RKO (cell line): ENCODE data around the gene LTBP3.

Source experiments
- DNase-seq: peaks from one replicate; pipeline ENCODE4 v3.0.0-alpha.2; 2016; ENCODE audit warnings: low spot score

LTBP3 gene

GRCh38 chr11:65585396-65586246, 27.5 kb upstream of the LTBP3 start:
- DNase-seq: no peak

DNA sequence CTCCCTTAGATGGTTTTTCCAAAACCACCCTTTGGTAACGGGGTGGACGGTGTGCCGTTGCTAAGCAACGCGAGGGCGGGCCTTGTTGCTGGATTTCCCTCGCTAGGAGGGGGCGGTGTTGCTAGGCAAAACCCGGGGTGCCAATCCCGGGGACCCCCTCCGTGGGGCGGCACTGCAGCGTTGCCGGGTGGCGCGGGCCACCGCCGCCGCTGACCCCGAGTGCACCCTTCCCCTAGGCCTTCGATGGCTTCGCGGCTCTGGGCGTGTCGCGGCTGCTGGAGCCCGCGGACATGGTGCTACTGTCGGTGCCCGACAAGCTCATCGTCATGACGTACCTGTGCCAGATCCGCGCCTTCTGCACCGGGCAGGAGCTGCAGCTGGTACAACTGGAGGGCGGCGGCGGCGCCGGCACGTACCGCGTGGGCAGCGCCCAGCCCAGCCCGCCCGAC, 26.6 kb upstream of the LTBP3 start:
- DNase-seq: no peak

DNA sequence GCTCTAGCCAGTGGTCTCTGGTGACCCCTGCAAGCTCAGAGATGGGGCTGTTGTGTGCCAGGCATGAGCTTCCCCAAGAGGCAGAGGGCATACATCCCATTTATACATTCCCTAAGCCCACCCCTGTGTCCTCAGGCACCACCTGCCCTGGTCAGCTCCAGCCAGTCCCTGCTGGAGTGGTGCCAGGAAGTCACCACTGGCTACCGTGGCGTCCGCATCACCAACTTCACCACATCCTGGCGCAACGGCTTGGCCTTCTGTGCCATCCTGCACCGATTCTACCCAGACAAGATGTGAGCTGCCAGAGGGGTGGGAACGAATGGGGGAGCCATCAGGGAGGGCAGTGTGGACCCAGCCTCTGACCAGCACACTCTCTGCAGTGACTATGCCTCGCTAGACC, 25.9 kb upstream of the LTBP3 start:
- no peak for DNase-seq

GRCh38 chr11:65583589-65583988, 25.4 kb upstream of the LTBP3 start:
- DNase-seq: no peak

DNA sequence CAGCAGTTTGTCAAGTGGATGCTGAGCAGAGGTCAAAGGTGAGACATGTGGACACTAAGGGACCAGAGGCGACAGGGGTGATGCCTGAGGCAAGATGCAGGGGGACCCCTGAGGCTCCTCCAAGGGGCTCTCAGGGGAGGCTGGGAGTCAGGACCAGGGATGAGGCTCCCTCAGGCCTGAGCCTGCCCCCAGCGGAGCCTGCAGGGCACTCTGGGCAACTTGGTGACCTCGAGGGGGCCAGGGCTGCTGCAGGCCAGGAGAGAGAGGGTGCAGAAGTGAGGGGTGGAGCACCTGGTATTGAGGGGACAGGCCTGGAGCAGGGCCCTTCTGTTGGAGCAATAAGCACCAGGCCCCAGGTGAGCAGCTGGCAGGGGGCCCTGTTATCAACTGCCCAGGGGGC, 23.8 kb upstream of the LTBP3 start:
- DNase-seq: no peak

- no peak for DNase-seq
Measured at GRCh38 chr11:65580756-65581155, 22.6 kb upstream of the LTBP3 start.

DNA sequence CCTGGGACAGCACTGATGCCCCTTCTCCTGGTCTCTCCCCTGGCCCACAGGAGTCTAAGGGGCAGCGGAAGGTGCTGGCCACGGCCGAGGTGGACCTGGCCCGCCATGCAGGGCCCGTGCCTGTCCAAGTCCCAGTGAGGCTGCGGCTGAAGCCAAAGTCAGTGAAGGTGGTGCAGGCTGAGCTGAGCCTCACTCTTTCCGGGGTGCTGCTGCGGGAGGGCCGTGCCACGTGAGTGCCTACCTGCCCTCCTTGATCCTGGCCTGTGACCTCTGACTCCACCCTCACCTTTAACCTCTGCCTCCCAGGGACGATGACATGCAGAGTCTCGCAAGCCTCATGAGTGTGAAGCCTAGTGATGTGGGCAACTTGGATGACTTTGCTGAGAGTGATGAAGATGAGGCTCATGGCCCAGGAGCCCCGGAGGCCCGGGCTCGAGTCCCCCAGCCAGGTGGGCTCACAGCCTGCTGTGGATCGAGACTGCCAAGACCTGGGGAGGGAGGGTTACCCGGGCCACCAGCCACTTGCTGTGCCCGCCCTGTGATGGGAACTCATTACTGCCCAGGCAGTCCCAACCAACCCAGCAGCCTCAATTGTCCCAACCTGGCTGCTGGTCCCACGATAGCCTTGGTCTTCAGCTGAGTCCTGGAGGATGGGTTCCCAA, 22.0 kb upstream of the LTBP3 start:
- no peak for DNase-seq

GRCh38 chr11:65579291-65579690, 21.1 kb upstream of the LTBP3 start:
- no peak for DNase-seq

DNA sequence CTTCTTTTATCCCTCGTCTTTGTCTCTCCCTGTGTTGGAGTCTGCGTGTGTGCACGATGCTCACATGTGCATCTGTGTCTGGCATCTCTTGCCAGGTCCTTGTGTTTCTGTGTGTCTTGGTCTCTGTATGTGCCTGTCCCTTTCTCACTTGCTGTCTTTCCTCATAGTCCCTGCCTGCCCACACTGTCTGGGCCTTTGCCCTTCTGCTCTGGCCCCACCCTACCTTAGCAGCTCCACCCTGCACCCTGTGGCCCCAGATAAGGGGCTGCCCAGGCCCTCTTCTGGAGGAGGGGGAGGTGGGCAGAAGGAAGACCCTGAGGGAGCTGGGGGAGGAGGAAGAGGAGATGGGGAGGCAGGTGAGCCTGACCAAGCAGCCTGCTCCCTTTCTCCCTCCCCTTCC, 20.5 kb upstream of the LTBP3 start:
- no peak for DNase-seq

GRCh38 chr11:65578134-65578533, 20.0 kb upstream of the LTBP3 start:
- DNase-seq: no peak

DNA sequence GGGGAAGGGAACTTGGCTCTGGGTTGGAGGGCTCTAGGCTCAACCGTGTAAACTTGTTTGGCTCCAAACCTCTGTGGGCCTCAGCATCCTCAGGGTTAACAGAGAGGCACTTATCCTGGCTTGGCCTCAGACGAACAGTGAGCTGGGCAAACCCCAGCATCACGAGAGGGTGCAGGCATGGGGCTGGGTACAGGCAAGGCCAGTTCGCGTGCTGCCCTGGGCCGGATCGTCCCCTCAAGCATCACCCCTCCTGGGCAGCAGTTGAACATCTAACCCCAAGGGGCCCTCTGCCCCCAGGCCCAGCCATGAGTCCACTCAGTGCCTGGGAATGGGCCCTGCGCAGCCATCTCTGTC, 19.6 kb upstream of the LTBP3 start:
- no peak for DNase-seq

DNA sequence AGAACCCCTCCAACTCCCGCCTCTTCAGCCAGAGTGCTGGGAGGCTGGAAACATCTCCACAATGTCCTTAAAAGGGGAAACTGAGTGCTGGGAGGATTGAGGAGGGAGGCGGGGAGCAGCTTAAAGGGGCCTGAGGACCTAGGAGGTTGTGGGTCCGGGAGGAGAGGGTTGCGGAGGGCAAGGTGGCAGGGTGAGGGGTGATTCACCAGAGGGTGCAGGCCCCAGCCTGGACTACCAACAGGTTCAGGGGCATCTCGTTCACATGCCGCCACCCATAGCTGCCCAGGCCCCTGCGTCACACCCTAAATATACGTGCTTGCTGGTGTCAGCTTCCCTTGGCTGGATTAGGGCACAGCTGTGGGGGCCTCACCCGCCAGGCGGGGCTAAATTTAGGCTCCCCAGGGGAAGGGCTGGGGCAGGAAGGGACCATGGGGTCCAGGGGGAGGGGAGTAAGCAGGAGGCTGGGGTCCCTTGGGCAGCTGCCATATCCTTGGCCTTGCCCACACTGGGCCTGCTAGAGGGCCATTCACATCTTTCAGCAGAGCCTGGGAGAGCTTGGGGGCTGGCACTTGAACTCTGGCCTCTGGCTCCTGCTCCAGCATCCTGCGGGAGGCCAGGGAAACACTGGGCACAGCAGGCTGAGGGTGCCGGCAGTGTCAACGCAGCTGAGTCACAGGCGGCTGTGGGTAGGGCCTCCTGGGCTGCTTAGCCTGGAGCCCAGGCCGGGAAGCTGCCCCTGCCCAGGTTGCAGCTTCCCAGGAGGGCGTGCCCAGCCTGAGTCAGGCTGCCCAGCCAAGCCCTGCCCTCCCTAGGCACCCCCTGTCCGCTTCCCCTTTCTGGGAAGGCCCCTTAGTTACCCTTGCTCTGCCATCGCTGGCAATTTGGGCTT, 19.0 kb upstream of the LTBP3 start:
- DNase-seq: peak; percentile 83

DNA sequence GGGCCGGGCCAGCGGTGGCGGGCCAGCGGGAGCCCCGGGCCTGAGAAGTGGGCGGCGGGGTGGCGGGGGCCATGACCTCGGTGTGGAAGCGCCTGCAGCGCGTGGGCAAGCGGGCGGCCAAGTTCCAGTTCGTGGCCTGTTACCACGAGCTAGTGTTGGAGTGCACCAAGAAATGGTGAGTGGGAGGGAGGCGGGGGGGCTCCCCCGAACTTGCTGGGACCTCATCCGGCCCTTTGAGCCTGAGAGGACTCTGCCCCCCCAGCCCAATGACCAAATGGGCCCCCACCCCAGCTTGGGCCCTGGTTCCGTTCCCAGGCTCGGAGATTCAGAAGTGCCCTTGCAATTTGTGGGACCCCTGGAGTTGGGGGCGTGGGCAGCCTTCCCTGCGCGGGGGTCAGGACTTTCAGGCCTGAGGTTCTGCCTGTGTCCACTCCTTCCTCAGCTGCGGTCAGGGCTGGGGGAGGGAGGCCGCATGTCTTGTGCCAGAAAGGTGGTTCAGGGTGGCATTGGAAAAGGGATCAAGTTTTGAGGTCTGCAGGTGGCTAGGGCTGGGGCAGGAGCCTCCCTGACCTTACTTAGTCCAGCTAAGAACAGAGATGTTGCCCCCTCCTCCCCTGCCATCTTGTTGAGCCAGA, 18.2 kb upstream of the LTBP3 start:
- no peak for DNase-seq

- DNase-seq: peak; percentile 85
Measured at GRCh38 chr11:65575568-65576231, 17.5 kb upstream of the LTBP3 start, which contains the start of gene EHBP1L1. EHBP1L1 (plus strand) TSS chr11:65576053; CDS start chr11:65576303, 250 bp downstream.

DNA sequence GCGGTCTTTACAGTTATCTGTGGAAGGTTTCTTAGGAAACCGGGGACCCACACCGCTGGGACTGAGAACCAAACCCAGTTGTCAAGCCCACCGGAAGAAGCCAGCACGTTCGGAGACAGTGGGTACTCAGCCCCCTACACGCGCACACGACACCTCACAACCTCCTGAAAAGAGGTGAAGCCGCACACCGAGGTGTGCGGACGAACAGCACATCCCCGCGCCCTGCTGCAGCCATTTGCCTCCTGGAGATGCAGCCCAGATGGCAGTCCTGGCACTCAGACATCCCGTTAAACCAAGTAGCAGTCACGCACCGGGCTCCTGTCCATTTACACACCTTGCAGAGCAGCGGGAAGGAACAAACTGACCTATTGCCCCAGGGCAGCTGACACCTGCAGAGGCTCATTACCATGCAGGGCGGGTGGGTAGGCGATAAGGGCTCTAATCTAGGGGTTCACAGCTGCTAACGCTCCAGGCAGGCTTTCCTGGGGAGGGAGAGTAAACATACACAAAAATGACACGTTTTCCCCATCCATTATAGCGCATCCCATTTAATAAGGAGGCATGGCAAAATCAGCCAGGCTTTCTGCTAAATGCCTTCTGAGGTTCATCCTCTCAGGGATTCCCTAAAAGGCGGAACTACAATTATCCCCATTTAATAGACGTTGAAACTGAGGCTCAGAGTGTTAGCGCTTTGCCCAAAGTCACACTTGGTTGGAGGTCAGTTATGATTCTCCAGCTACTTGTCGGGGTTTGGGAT, 16.8 kb upstream of the LTBP3 start:
- DNase-seq: peak; percentile 55

DNA sequence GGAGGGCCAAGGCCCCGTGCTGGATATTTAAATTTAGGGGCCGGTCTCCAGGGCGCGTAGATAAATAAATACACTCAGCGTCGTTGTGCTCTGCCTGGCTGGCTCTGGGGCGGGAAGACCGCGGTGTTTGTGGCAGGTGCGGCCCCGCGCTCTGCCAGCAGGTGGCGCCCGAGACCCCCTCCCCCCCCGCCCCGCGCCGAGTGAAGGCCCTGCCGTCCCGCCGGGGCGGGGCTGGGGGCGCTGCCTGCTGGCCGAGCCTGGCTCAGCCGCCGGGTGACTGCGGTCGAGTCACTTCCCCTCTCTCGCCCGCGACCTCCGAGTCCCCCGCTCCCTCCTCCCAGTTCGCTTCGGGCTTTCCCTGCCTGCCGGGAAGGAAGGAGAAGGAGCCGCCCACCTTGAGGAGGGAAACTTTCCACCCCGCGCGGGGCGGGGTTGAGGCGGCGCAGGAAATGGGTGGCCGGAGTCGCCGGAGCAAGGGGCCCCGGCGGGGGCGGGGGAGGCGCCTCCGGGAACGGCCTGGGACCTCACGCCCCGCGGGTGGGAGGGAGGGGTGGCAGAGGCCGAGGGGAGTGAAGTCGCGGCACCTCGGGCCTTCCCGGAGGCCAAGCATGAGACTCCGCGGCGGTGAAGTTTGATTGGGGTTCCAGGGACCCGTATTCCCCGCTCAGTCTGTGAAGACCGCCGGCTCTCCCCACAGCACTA, 16.1 kb upstream of the LTBP3 start:
- peak; percentile 96 for DNase-seq

DNA sequence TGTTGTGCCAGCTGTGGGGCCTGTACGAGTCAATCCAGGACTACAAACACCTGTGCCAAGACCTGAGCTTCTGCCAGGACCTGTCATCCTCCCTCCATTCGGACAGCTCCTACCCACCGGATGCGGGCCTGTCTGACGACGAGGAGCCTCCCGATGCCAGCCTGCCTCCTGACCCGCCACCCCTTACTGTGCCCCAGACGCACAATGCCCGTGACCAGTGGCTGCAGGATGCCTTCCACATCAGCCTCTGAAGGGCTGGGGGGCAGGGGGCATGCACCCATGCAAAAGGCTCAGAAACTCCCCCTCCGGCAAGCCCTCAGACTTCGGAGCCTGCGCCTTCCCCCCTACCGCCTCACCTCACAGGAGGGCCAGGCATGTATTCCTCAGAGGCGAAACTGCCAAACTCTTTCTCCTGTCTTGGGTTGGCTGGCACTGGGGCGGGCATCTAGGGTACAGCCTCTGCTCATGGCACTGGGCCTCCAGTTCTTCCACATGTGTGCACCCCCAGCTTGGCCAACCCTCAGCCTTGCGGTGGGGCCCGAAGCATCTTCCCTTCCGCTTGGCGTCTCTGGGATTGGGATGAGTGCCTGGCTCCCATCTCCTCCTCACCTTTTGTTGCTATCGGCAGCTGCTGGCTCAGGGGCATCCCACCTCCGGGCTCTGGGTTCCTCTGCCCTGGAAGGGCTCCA, 15.4 kb upstream of the LTBP3 start:
- DNase-seq: no peak

GRCh38 chr11:65572356-65573051, 14.3 kb upstream of the LTBP3 start, which contains the start of gene FAM89B:
FAM89B (plus strand) TSS chr11:65572538; CDS start chr11:65572670, 132 bp downstream.
- DNase-seq: peak; percentile 83

DNA sequence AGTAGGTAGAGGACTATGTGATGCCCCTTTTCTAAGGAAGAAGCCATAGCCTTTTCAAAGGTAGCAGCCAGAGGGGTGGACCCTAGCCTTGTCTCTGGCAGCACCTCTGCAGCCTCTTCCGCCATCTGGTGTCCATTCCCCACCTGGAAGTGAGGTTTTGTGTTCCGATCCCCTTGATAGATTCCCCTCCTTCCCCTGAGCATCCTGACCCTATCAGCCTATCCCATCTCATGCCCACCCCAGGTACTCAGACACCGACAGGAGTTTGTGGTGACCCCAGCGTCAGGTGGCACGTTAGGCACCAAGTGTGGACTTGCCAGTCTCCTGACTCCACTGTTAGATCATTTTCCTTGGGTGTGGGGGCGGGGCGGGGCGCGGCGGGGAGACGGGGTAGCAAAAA, 13.8 kb upstream of the LTBP3 start:
- DNase-seq: peak; percentile 59
